ENCODE results near the gene REC8. TPM values are rescaled to one million over a fixed set of nuclear protein-coding genes. Genes with fewer than 3 reads are reported as not detected.
"Not testable (repeated sequence)": the region's sequence is repeated elsewhere in the genome, so short reads cannot be mapped to it uniquely, and the experiment has no call there.

The REC8 gene
- total RNA-seq, 5 donors from 2014 or later (not counting 1 experiment from before 2014, with no cell fraction given), result 32.4 to 82.5 (median 41.5) TPM

DNA sequence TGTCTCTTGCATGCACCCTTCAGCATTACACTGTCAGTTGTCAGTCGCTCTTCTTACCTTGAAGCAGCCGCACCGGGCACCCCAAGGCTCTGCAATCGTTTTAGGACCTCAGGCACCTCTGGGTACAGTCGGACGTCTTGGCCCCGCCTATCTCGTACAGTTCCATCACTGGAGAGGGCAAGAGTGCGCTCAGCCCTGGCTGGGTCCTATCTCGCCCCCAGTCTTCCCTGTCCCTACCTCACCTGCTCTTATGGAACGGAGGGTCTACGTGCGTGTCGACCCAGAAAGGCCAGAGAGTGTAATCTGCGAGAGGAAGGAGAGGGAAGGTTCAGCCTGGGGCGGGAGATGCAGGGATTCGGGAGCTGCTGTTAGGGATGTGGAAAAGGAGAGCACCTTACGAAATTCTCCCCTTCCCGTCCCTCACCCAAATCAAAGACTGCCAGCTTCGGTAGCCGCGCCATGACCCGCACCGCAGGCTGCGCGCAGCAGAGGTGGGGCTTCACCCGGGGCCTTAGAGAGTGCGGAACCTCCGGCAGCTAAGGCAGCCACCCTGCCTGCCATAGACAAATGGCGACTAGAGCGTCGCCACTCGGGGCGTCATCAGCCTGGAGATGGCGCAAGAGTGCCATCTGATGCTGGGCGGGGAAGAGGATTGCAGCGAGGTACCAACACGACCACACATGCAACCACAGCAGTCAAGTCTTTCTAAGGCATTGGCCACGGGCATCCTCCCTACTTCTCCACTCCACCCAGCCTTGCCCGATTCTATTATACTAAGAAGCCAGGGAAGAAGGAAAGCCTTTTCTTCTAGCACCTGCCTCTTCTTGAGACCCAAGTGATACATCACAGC, 43.8 kb downstream of the REC8 start, which contains the start of gene MDP1:
MDP1 (minus strand) TSS at position 572 of the 850 bp plus-strand sequence; CDS start at position 461, 111 bp downstream.
- H3K4me1 ChIP-seq (ENCODE audit: control insufficient read depth in 1 of 2, extremely low read depth in 1 of 2, insufficient read depth in 2 of 2, low read length in 2 of 2), result peaks cover 21 to 45% of the 10 kb centered on the region in 2 experiments
- H3K4me3 Mint-ChIP-seq, result peak within 1 kb of the TSS; percentile 86 to 93 (median 92)
- no peaks in the 10 kb centered on the region for H3K9me3 Mint-ChIP-seq
- 0% methylated on average over 26 of the region's 40 CpGs for WGBS (ENCODE audit: insufficient coverage)
- peaks cover 42 to 54% (median 50%) of the 10 kb centered on the region in 3 donors for H3K4me1 Mint-ChIP-seq
- ChIA-PET CTCF (interaction anchor here (0.7 to 2.5 kb wide), 13 partner anchors 9 to 1200 kb away, joined by 3 to 26 read pairs (median 3); partner anchors contain the start of genes IPO4 (in 1 of the 2), LTB4R2 (in 1 of the 2) and TINF2 (in 1 of the 2)), POLR2A (interaction anchor here (0.7 to 1.0 kb wide), 4 partner anchors 17 to 61 kb away, joined by 3 to 5 read pairs (median 4); partner anchors contain the start of gene TINF2 (in 1 of the 2))
- no peaks in the 10 kb centered on the region for H3K27me3 Mint-ChIP-seq
- no peaks in the 10 kb centered on the region for H3K27me3 ChIP-seq (replicated peaks in 1 of 2; ENCODE audit: control insufficient read depth in 2 of 2, extremely low read depth in 1 of 2, insufficient read depth in 2 of 2, low read length in 1 of 2)
- ATAC-seq (replicated peaks in 1 of 4) (peak; percentile 74 to 82 (median 80)), DNase-seq (peak; percentile 73 to 96 (median 85))
- H3K27ac Mint-ChIP-seq, result peak within 1 kb of the TSS; percentile 95 to 97
- peaks cover 19% of the 10 kb centered on the region for H3K36me3 Mint-ChIP-seq
- H3K9me3 ChIP-seq, result no peaks in the 10 kb centered on the region
- H3K4me3 ChIP-seq (ENCODE audit: control insufficient read depth in 1 of 2, extremely low read depth in 1 of 2, low read length in 1 of 2), result peak within 1 kb of the TSS; percentile 67 to 89
- peaks cover 5 to 14% of the 10 kb centered on the region in 2 donors for H3K36me3 ChIP-seq (ENCODE audit: control insufficient read depth in 2 of 2, extremely low read depth in 1 of 2, insufficient read depth in 1 of 2, low read length in 1 of 2)
- H3K27ac ChIP-seq (ENCODE audit: low read length), result peak within 1 kb of the TSS; percentile 86

DNA sequence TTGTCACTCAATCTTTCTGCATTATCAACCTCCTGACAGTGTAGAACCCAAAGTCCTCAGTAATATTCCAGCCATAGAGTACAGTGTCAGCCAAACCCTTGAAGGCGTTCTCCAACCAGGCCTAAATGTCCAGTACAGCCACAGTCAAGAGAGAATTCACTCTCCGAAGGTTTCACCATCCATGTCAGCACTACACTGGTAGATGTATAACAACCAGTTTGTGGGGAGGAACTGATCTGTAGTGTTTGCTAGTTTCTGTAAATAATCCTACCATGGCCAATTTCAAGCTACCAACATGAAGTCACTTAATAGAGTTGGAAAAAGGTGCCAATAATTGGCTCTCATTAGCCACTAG, 44.4 kb downstream of the REC8 start:
- Histone ChIP-seq H3K27ac (ENCODE audit: low read length) (peak overlapping the region; percentile 86), H3K4me3 (ENCODE audit: control insufficient read depth in 1 of 2, extremely low read depth in 1 of 2, low read length in 1 of 2) (peak overlapping the region in 1 of 2 donors; percentile 67), H3K9me3 (no peaks in the 10 kb centered on the region), H3K4me1 (ENCODE audit: control insufficient read depth in 1 of 2, extremely low read depth in 1 of 2, insufficient read depth in 2 of 2, low read length in 2 of 2) (peaks cover 19 to 41% of the 10 kb centered on the region in 2 experiments), H3K27me3 (replicated peaks in 1 of 2; ENCODE audit: control insufficient read depth in 2 of 2, extremely low read depth in 1 of 2, insufficient read depth in 2 of 2, low read length in 1 of 2) (no peaks in the 10 kb centered on the region), H3K36me3 (ENCODE audit: control insufficient read depth in 2 of 2, extremely low read depth in 1 of 2, insufficient read depth in 1 of 2, low read length in 1 of 2) (peaks cover 2 to 9% of the 10 kb centered on the region in 2 donors)
- Mint-ChIP-seq H3K27me3 (no peaks in the 10 kb centered on the region), H3K27ac (peak overlapping the region; percentile 95 to 97), H3K9me3 (no peaks in the 10 kb centered on the region), H3K4me3 (peak overlapping the region; percentile 86 to 93 (median 92)), H3K4me1 (peaks cover 39 to 48% (median 48%) of the 10 kb centered on the region in 3 donors), H3K36me3 (peaks cover 17% of the 10 kb centered on the region)
- POLR2A ChIA-PET, result interaction anchor here (0.6 to 1.0 kb wide), 4 partner anchors 18 to 26 kb away, joined by 3 to 5 read pairs (median 4); partner anchors contain the start of gene TINF2 (in 1 of the 2)
- no peak for ATAC-seq (replicated peaks in 1 of 4)
- no peak for DNase-seq
- CTCF ChIA-PET, result interaction anchor here (0.7 to 2.5 kb wide), 10 partner anchors 8 to 220 kb away, joined by 3 to 26 read pairs (median 3); partner anchors contain the start of genes IPO4 (in 1 of the 2) and TINF2 (in 1 of the 2)
- WGBS (ENCODE audit: insufficient coverage), result 80% methylated on average over 1 of the region's 2 CpGs

DNA sequence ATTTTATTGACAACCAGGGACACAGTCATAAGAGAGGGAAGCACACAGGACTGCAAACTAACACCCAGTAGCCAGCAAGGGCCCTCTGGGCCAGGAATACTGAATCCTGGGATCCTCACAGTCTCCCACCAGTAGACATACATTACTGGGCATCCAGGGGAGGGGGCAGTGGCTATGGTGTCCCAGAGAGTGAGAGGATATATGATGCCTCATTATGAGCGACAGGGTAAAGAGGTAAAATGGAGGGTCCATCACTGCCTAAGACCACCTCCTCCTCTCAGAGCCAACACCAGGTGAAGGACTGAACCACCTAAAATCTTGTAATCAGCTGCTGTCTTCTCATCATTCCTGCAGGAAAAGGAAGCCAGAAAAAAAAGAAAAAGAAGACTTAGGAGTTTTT, 45.0 kb downstream of the REC8 start:
- Mint-ChIP-seq H3K36me3 (peaks cover 13% of the 10 kb centered on the region), H3K4me1 (peaks cover 33 to 43% (median 43%) of the 10 kb centered on the region in 3 donors), H3K27ac (peak overlapping the region in 1 of 2 donors; percentile 34)
- not testable (repeated sequence) for H3K27me3 Mint-ChIP-seq; H3K9me3 ChIP-seq; H3K27ac ChIP-seq (ENCODE audit: low read length); H3K27me3 ChIP-seq (replicated peaks in 1 of 2; ENCODE audit: control insufficient read depth in 2 of 2, extremely low read depth in 1 of 2, insufficient read depth in 2 of 2, low read length in 1 of 2); H3K4me3 Mint-ChIP-seq; ATAC-seq (replicated peaks in 1 of 4); H3K4me3 ChIP-seq (ENCODE audit: control insufficient read depth in 1 of 2, extremely low read depth in 1 of 2, low read length in 1 of 2); DNase-seq; H3K9me3 Mint-ChIP-seq; H3K36me3 ChIP-seq (ENCODE audit: control insufficient read depth in 2 of 2, extremely low read depth in 1 of 2, insufficient read depth in 1 of 2, low read length in 1 of 2)
- ChIA-PET POLR2A (interaction anchor here in 1 of 2 donors (0.6 kb wide), 1 partner anchor 26 kb away, joined by 3 read pairs; the partner anchor contains the start of gene TINF2), CTCF (interaction anchor here in 1 of 2 donors (2.5 kb wide), 1 partner anchor 26 kb away, joined by 26 read pairs; the partner anchor contains the start of gene TINF2)
- peaks cover 14 to 39% of the 10 kb centered on the region in 2 experiments for H3K4me1 ChIP-seq (ENCODE audit: control insufficient read depth in 1 of 2, extremely low read depth in 1 of 2, insufficient read depth in 2 of 2, low read length in 2 of 2)
- WGBS (ENCODE audit: insufficient coverage), result no CpG with 5 or more reads among the region's 1 CpG

DNA sequence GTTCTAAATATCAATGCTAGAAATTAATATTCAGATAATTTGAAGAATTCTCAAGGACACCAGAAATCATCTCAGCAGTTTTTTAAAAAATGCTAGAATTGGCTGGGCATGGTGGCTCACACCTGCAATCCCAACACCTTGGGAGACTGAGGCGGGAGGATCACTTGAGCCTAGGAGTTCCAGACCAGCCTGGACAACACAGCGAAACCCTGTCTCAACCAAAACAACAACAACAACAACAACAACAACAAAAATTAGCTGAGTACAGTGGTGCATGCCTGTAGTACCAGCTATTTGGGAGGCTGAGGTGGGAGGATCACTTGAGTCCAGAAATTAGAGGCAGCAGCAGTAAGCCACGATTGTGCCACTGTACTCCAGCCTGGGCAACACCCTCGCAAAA, 47.2 kb downstream of the REC8 start:
- Histone ChIP-seq H3K27ac (ENCODE audit: low read length) (no peak overlapping the region), H3K4me1 (ENCODE audit: control insufficient read depth in 1 of 2, extremely low read depth in 1 of 2, insufficient read depth in 2 of 2, low read length in 2 of 2) (peaks cover 9 to 23% of the 10 kb centered on the region in 2 experiments), H3K9me3 (no peaks in the 10 kb centered on the region), H3K4me3 (ENCODE audit: control insufficient read depth in 1 of 2, extremely low read depth in 1 of 2, low read length in 1 of 2) (no peak overlapping the region), H3K36me3 (ENCODE audit: control insufficient read depth in 2 of 2, extremely low read depth in 1 of 2, insufficient read depth in 1 of 2, low read length in 1 of 2) (peaks cover 0 to 7% of the 10 kb centered on the region in 2 donors), H3K27me3 (replicated peaks in 1 of 2; ENCODE audit: control insufficient read depth in 2 of 2, extremely low read depth in 1 of 2, insufficient read depth in 2 of 2, low read length in 1 of 2) (no peaks in the 10 kb centered on the region)
- ChIA-PET POLR2A (interaction anchor here in 1 of 2 donors (0.7 kb wide), 1 partner anchor 205 kb away, joined by 5 read pairs; no protein-coding TSS in a partner anchor), CTCF (interaction anchor here (0.7 to 1.3 kb wide), 3 partner anchors 24 to 245 kb away, joined by 3 to 5 read pairs (median 3); partner anchors contain the start of gene TINF2 (in 1 of the 2))
- Mint-ChIP-seq H3K4me3 (no peak overlapping the region), H3K27me3 (no peaks in the 10 kb centered on the region), H3K27ac (no peak overlapping the region), H3K36me3 (peaks cover 12% of the 10 kb centered on the region), H3K4me1 (peaks cover 13 to 27% (median 25%) of the 10 kb centered on the region in 3 donors), H3K9me3 (no peaks in the 10 kb centered on the region)
- DNase-seq (no peak), ATAC-seq (replicated peaks in 1 of 4) (no peak)
- no CpG with 5 or more reads among the region's 4 CpGs for WGBS (ENCODE audit: insufficient coverage)

DNA sequence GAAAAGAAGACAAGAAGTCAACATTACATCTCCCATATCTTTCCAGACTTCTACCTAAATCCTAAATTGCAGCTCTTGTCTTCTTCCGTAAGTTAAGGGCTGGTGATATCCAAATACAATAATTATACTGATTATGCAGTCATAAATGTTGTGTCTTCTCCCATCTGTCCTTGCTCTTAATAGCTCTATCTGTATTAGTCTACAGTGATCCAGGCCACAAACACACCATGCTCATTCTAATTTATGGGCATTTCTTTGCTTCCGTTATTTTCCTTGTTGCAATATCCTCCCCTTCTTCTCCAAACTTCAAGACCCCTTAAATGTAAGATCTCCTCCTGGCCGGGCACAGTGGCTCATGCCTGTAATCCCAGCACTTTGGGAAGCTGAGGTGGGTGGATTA, 47.6 kb downstream of the REC8 start:
- no CpG with 5 or more reads among the region's 3 CpGs for WGBS (ENCODE audit: insufficient coverage)
- Mint-ChIP-seq H3K4me3 (no peak overlapping the region), H3K9me3 (no peaks in the 10 kb centered on the region), H3K27ac (no peak overlapping the region), H3K4me1 (peaks cover 12 to 24% (median 22%) of the 10 kb centered on the region in 3 donors), H3K27me3 (no peaks in the 10 kb centered on the region), H3K36me3 (peaks cover 10% of the 10 kb centered on the region)
- Histone ChIP-seq H3K4me3 (ENCODE audit: control insufficient read depth in 1 of 2, extremely low read depth in 1 of 2, low read length in 1 of 2) (no peak overlapping the region), H3K9me3 (no peaks in the 10 kb centered on the region), H3K27me3 (replicated peaks in 1 of 2; ENCODE audit: control insufficient read depth in 2 of 2, extremely low read depth in 1 of 2, insufficient read depth in 2 of 2, low read length in 1 of 2) (no peaks in the 10 kb centered on the region), H3K36me3 (ENCODE audit: control insufficient read depth in 2 of 2, extremely low read depth in 1 of 2, insufficient read depth in 1 of 2, low read length in 1 of 2) (peaks cover 0 to 7% of the 10 kb centered on the region in 2 donors), H3K4me1 (ENCODE audit: control insufficient read depth in 1 of 2, extremely low read depth in 1 of 2, insufficient read depth in 2 of 2, low read length in 2 of 2) (peaks cover 9 to 18% of the 10 kb centered on the region in 2 experiments), H3K27ac (ENCODE audit: low read length) (no peak overlapping the region)
- ChIA-PET CTCF (interaction anchor here (0.6 to 1.3 kb wide), 4 partner anchors 23 to 245 kb away, joined by 3 to 5 read pairs (median 4); partner anchors contain the start of gene TINF2 (in 1 of the 2)), POLR2A (interaction anchor here in 1 of 2 donors (0.6 to 0.7 kb wide), 2 partner anchors 9 to 204 kb away, joined by 5 read pairs; no protein-coding TSS in a partner anchor)
- ATAC-seq (replicated peaks in 1 of 4) (no peak), DNase-seq (no peak)

DNA sequence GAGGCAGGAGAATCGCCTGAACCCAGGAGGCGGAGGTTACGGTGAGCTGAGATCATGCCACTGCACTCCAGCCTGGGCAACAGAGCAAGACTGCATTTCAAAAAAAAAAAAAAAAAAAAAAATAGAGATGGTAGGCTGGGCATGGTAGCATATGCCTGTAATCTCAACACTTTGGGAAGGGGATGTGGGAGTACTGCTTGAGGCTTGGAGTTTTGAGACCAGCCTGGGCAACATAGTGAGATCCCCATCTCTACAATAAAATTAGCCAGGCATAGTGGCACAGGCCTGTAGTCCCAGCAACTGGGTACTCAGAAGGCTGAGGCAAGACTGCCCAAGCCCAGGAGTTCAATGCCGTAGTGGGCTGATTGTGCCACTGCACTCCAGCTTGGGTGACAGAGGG, 51.1 kb downstream of the REC8 start:
- POLR2A ChIA-PET, result interaction anchor here in 1 of 2 donors (0.6 kb wide), 1 partner anchor 36 kb away, joined by 7 read pairs; no protein-coding TSS in a partner anchor

More for the DNA sequence above, 51.1 kb downstream of the REC8 start:
- DNase-seq; H3K9me3 ChIP-seq; H3K27me3 Mint-ChIP-seq; H3K36me3 ChIP-seq (ENCODE audit: control insufficient read depth in 2 of 2, extremely low read depth in 1 of 2, insufficient read depth in 1 of 2, low read length in 1 of 2); H3K27me3 ChIP-seq (replicated peaks in 1 of 2; ENCODE audit: control insufficient read depth in 2 of 2, extremely low read depth in 1 of 2, insufficient read depth in 2 of 2, low read length in 1 of 2); H3K9me3 Mint-ChIP-seq; CTCF ChIA-PET; H3K27ac Mint-ChIP-seq; H3K4me3 Mint-ChIP-seq; H3K4me3 ChIP-seq (ENCODE audit: control insufficient read depth in 1 of 2, extremely low read depth in 1 of 2, low read length in 1 of 2); H3K27ac ChIP-seq (ENCODE audit: low read length); H3K4me1 ChIP-seq (ENCODE audit: control insufficient read depth in 1 of 2, extremely low read depth in 1 of 2, insufficient read depth in 2 of 2, low read length in 2 of 2); ATAC-seq (replicated peaks in 1 of 4): not testable (repeated sequence)
- peaks cover 13% of the 10 kb centered on the region for H3K36me3 Mint-ChIP-seq
- H3K4me1 Mint-ChIP-seq, result peaks cover 21 to 31% (median 27%) of the 10 kb centered on the region in 3 donors
- WGBS (ENCODE audit: insufficient coverage), result no CpG with 5 or more reads among the region's 4 CpGs
